ENCODE results near the gene NOXA1. TPM values are rescaled to one million over a fixed set of nuclear protein-coding genes. Genes with fewer than 3 reads are reported as not detected.

The NOXA1 gene
- total and polyA plus RNA-seq, 2 of the 8 experiments (the other 6 are each of a cell fraction or from before 2014, with no cell fraction given): 0.34 to 0.91 TPM

GRCh38 chr9:137376386-137376785 lies 46.8 kb upstream of the NOXA1 start:
- Histone ChIP-seq H3K27me3 (replicated peaks in 1 of 4; ENCODE audit: control insufficient read depth in 3 of 4, extremely low read depth in 1 of 4, insufficient read depth in 3 of 4, low read length in 3 of 4) (0 out of 7 replicates have a peak, but pooled peaks cover 0 to 2% (median 0%) of the 10 kb centered on the region in 4 experiments), H4K5ac (ENCODE audit: insufficient read length, low read depth, low read length) (no peak overlapping the region), H4K91ac (replicated peaks; ENCODE audit: insufficient read length, low read length) (no peak overlapping the region), H3K14ac (ENCODE audit: insufficient read length) (no peak overlapping the region), H2BK5ac (ENCODE audit: low read depth, low read length) (no peak overlapping the region), H3K4me2 (ENCODE audit: insufficient read depth in 1 of 2, low read depth in 2 of 2, low read length in 2 of 2) (no peak overlapping the region), H3K23ac (ENCODE audit: insufficient read length) (no peak overlapping the region), H3K27ac (ENCODE audit: low read depth, low read length) (no peak overlapping the region), H3K79me2 (ENCODE audit: control insufficient read depth in 1 of 2, insufficient read depth in 2 of 2, low read length in 2 of 2) (no peaks in the 10 kb centered on the region), H3K79me1 (ENCODE audit: low read depth, low read length) (no peaks in the 10 kb centered on the region), H3K9me3 (ENCODE audit: insufficient read depth in 2 of 2, low read depth in 1 of 2, low read length in 1 of 2) (no peaks in the 10 kb centered on the region), H4K8ac (ENCODE audit: extremely low read depth, insufficient read depth, low read length) (no peak overlapping the region), H2AK5ac (ENCODE audit: low read depth, low read length) (no peak overlapping the region), H4K20me1 (replicated peaks in 1 of 2; ENCODE audit: control insufficient read depth in 1 of 2, insufficient read depth in 2 of 2, low read length in 2 of 2) (no peaks in the 10 kb centered on the region), H2BK12ac (ENCODE audit: low read depth, low read length) (no peak overlapping the region), H2BK120ac (replicated peaks; ENCODE audit: low read depth, low read length) (no peak overlapping the region), H2AFZ (ENCODE audit: low read length) (no peak overlapping the region), H2BK20ac (ENCODE audit: low read length) (no peak overlapping the region), H3K18ac (ENCODE audit: extremely low read depth, low read length) (no peak overlapping the region), H2BK15ac (ENCODE audit: low read length) (no peak overlapping the region), H3K9ac (replicated peaks in 1 of 4; ENCODE audit: extremely low read depth in 1 of 4, low read depth in 3 of 4, low read length in 3 of 4) (no peak overlapping the region), H3K23me2 (ENCODE audit: low read depth, low read length) (no peaks in the 10 kb centered on the region), H3K36me3 (ENCODE audit: control insufficient read depth in 2 of 4, insufficient read depth in 4 of 4, low read length in 3 of 4) (no peaks in the 10 kb centered on the region), H3K4me1 (replicated peaks in 1 of 4; ENCODE audit: control insufficient read depth in 3 of 4, insufficient read depth in 4 of 4, low read length in 3 of 4) (no peaks in the 10 kb centered on the region), H3K4ac (replicated peaks; ENCODE audit: insufficient read length, low read depth, low read length) (no peak overlapping the region), H3K4me3 (ENCODE audit: extremely low read depth in 1 of 4, insufficient read depth in 2 of 4, low read depth in 3 of 4, low read length in 4 of 4) (no peak overlapping the region), H3K56ac (replicated peaks; ENCODE audit: insufficient read length, low read depth, low read length) (no peak overlapping the region)
- CTCF ChIA-PET (ENCODE audit: partially characterized antibody): no interaction called here
- POLR2A ChIA-PET (ENCODE audit: partially characterized antibody): no interaction called here
- FAIRE-seq (no peak), DNase-seq (ENCODE audit: low read depth in 1 of 2, low spot score in 2 of 2) (no peak)
- WGBS, 2 experiments (ENCODE audit: extremely low coverage in 1 of 2, insufficient coverage in 1 of 2, insufficient read length in 1 of 2, insufficient replicate concordance in 2 of 2, low coverage in 1 of 2, low lambda C conversion rate in 2 of 2, missing lambda C conversion rate in 1 of 2): 98% methylated on average over 12 of the region's 12 CpGs; no CpG with 5 or more reads in 1 of the 2 experiments
- TF ChIP-seq MAFK (IDR thresholded peaks at IDR 0.05; ENCODE audit: low read depth, low read length) (no peak), SP1 (IDR thresholded peaks at IDR 0.05; ENCODE audit: low read depth, low read length) (no peak), SP4 (IDR thresholded peaks at IDR 0.05; ENCODE audit: low read length) (no peak), HDAC2 (IDR thresholded peaks at IDR 0.05; ENCODE audit: borderline replicate concordance in 1 of 2, low read depth in 2 of 2, low read length in 2 of 2) (no peak), TAF7 (optimal IDR thresholded peaks at IDR 0.05; ENCODE audit: borderline replicate concordance, low read depth, low read length) (no peak), POU5F1 (IDR thresholded peaks at IDR 0.05; ENCODE audit: low read depth, low read length) (no peak), CTBP2 (IDR thresholded peaks at IDR 0.05; ENCODE audit: borderline replicate concordance, insufficient read depth, insufficient read length, low read length) (no peak), SUZ12 (IDR thresholded peaks at IDR 0.05; ENCODE audit: low read length) (no peak), RFX5 (IDR thresholded peaks at IDR 0.05; ENCODE audit: borderline replicate concordance, low read depth, low read length) (no peak), TBP (IDR thresholded peaks at IDR 0.05; ENCODE audit: low read depth, low read length) (no peak), TEAD4 (IDR thresholded peaks at IDR 0.05; ENCODE audit: low read depth, low read length) (no peak), SP2 (IDR thresholded peaks at IDR 0.05; ENCODE audit: low read length) (no peak), SIX5 (IDR thresholded peaks at IDR 0.05; ENCODE audit: low read depth, low read length) (no peak), EP300 (IDR thresholded peaks at IDR 0.05; ENCODE audit: borderline replicate concordance in 1 of 2, low read depth in 2 of 2, low read length in 2 of 2) (no peak)
